AG20443 (cell line): Measurements from ENCODE around the gene ARL13B.
"Not testable (repeated sequence)": the region's sequence is repeated elsewhere in the genome, so short reads cannot be mapped to it uniquely, and the experiment has no call there.

Experiments
- DNase-seq: peaks from one replicate; pipeline ENCODE4 v3.0.0; 2012; ENCODE audit warnings: low spot score, mixed read lengths

ARL13B gene

DNA sequence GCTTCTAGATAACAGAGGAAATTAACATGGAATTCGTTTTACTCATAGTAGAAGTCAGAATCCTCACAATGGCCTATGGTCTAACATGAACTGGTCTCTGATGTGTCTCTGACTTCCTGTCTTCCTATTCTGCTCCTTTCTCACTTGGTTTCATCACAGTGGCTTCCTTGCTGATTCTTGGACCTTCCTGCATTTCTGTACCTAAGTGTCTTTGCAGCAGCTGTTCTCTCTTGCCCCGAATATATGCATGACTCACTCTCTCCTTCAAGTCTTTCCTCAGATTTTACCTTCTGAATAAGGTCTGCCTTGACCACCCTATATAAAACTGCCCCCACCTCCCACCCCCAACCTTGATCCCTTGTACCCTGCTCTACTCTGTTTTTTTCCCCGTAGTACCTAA, 14.1 kb downstream of the ARL13B start:
- no peak for DNase-seq

DNA sequence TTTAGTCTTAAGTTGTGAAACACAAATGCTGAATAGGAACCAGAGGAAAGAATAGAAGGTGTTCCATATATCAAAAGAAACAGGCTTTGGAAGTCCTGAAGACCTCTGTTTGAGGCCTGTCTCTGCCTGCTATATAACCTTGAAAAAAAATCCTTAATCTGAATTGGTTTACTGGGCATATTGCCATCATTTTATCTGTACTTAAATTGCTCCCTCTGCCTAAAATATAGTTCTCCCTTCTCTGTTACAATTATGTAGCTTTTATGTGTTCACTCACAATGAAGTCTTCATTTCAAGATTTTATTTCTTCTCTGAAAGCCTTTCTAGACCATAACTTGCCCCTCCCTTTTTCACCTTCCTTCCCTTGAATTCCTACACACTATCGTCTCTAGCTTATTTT, 21.2 kb downstream of the ARL13B start:
- DNase-seq: no peak

DNA sequence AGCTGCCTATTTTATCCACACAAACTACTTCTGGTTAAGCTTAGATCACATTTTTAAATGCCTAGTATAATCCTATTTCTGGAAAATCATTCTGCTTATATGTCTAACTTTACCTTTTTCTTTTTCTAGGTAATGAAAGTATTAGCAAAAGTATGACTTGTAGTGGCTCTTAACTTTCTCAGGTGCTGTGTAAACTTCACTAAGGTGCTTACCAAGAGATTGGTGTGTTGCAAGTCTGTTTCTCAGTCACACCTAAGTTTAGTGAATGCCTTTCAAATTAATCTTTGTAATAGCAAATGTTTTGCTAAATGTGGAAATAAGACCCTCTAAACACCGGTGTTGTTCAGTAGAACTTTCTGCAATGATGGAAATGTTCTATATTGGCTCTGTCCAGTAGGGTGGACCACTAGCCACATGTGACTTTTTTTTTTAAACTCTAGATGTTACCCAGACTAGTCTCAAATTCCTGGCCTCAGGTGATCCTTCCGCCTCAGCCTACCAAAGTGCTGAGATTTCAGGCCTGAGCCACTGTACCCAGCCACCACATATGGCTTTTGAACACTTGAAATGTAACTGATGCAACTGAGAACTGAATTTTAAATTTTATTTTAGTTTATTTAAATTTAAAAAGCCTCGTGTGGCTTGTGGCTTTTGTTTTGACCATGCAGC, 22.0 kb downstream of the ARL13B start:
- no peak for DNase-seq

DNA sequence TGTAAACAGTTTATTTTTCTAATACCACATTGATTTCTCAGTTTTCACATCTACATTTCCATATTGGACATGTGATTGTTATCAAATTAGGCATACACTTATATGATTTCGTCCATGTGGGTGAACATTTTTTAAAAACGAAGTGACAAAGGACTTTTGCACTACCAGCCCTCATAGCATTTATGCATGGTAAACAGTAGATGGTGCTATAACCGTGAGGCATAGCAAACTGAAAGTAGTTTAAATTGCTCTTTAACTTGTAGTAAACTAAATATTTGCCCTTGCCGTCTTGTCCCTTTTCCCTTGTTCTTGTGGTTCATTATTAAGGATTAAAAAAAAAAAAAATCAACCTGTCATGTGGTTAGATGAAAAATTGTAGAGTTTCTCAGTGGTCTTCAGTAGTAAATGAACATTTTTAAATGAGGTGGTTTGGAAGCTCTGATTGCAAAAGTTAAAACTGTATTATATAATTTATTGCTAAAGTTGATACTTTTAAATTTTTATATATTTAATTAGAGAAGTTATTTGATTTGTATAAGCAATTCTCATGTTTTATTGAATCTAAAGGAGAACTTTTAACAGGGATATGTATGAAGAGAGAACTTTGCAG, 24.5 kb downstream of the ARL13B start:
- DNase-seq: peak; percentile 63

DNA sequence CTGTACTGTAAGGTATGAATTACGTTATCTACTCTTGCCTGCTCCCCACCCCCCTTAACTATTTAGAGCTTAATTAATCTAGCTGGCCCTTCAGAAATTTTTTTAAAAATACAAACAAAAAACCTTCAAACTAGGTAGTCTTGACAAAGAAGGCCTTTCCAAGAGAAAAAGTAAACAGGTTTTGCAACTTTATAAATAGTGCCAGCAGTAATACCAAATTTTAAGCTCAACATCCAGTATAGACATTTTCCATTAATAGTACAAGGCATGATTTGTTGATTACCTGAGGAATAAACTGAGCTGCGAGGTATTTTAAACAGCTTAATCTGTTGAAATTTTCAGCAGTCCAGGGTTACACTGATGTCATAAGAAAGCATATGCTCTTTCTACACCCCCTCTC, 28.3 kb downstream of the ARL13B start:
- DNase-seq: no peak

DNA sequence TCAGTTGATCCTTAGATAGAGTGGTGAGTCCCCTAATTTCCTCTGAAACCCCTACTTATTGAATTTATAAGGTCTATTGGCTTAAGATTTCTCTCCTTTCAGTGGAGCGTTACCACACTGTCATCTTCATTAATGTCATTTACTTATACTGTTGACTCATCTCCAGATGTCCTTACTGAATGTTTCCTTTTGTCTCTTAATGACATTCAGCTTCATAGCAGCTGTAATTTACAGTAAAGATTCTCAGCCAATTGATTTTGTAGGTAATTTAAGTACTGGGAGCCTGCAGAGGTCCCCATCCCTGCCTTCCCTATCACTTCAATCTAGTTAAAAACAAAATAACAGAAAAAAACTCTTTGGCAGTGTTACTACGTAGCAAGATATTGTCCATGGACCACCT, 29.7 kb downstream of the ARL13B start:
- DNase-seq: no peak

DNA sequence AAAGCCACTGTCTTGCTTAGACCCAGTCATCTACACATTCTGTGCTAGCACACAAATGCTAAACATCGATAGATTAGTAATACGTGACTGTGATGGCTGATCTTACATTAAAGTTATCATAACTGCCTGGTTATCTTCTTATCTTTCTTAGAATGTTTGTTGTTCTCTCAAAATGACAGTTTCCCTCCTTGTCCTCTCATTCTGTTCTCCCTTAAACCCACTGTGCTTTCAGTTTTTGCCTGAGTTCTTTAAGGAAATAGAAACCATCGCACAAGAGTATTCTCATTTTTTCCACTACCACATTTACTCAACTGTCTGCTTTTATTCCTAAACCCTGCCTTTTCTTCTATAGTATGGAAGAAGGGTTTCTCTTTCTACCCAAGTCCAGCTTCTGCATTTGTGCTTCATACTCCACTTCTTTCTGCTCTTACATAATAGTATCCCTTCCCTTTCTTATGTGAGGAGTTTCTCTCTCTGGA, 31.3 kb downstream of the ARL13B start:
- DNase-seq: no peak

DNA sequence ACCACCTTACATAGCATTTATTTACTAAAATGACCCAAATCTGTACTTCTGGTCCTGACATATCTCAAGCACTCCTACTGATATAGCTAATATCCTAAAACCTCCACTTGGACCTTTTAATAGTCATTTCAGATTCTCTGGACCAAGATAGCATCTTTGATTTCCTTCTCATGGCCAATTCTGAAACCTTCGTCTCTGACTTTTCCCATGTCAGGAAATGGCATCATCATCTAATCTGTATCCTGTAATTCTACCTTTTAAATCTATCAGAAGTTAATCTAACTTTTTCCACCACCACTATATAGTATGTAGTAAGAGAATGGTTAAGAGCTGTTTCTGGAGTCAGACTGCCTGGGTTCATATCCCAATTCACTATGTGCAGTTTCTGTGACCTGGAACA, 32.2 kb downstream of the ARL13B start:
- DNase-seq: no peak

DNA sequence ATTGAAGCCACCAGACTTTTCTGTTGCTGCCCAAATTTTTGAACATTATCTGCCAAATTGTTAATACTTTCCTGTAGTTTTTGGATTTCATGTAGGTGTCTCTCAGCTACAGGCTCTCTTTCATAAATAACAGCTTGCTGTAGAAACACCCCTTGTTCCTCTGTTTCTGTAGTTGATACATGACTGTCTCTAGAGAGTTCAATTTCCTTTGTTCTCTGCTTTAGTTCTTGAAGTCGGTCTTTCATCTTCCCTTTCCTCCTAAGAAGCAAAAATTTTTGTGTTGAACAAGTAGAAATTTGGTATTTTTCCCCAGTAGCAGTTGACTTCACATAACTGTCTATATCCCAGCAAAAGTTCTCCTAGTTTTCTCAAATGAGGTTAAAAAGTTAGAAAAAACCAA, 35.1 kb downstream of the ARL13B start:
- no peak for DNase-seq

DNA sequence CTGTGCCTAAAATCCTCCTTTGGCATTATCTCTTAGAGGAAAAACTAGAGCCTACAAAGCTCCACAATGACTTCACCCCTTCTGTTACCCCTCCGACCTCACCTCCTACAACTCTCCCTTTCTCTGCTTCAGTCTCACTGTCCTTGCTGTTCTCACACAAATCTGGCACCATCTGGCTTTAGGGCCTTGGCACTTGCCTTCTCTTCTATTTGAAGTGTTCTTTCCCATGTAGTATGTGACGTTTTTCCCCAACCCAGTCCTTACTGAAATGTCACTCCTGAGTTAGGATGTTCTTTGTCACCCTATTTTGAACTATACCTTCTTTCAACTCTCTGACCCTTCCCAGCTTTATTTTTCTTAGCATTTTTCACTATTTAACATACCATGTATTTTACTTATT, 39.7 kb downstream of the ARL13B start:
- DNase-seq: no peak

DNA sequence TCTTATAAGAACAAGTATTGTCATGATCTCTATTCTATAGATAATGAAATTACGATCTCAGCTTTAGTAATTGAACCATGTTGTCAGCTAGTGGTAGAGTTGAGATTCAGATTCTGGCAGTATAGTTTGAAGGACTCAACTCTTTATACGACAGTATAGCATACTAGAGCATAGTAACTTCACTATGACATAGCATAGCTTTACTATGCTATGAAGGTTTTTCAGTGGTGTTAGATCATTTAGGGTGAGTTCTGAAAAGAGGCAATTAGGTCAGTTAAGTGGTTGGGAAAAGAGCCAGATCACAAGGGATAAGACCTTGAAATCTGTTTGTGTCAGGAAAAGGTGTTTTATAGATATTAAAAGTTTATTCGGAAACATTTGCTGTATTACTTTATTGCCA, 40.3 kb downstream of the ARL13B start:
- no peak for DNase-seq

DNA sequence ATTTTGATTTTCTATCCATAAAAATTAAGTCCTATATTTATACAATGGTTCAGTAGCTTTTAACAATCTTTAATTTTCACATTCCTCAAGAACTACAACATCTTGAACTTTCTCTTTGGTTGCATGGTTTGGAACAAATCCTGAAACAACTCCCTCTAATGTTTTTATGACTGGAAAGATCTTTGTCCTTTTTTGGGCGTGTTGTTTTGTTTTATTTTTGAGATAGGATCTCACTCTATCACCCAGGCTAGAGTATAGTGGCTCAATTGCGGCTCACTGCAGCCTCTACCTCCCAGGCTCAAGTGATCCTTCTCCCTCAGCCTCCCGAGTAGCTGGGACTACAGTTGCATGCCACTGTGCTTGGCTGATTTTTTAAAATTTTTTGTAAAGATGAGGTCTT, 44.4 kb downstream of the ARL13B start:
- DNase-seq: peak; percentile 29

DNA sequence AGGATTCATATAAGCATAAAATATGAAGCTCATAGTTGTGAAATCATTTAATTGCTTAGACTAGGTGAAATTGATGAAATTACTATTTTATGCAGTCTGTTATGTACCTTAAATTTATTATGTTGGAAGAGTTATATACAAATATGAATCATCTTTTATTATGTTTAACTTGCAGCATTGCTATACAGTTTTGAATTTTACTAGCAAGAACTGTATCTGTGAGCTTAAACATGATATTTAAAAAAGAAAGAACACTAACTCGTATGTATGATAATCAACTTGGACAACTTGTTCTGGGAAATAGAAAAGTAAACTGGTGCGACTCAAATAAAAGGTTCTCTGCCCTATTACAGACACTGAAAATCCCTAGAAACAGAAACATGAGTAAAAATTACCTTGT, 46.7 kb downstream of the ARL13B start:
- no peak for DNase-seq

DNA sequence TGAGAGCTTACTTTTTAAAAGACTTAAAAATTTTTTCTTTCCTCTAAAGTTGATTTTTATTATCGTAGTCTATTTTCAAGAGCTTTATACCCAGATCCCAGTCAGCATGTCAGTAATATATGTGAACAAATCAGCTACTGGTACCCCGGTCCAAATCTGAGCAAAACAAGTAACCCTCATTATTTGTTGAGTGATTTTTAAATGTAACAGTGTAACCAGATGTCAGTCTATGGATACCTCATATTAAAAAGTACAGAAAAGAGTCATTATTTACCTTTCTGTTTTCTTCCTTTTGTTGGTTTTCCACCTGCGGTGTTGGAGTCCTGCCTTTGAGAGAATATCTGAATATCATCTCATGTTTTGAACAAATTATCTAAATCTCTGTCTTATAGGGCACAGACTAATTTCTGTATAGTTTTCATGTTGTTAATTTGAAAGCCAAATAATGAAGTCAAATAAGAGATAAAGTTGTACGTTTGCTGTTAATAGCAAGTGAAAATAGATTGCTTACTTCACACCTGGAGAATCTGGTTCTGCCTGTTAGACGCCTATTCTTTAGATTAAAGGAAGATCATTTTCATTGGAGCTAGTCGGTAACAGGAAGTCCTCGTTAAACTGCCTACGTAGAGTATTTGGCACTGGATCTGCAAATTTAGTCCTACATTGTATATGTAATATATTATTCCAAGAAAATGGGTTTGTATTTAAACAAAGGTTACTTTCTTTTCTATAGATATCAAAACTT, 48.3 kb downstream of the ARL13B start, which contains the start of gene STX19:
STX19 (minus strand) TSS at position 505 of the 745 bp plus-strand sequence. CDS start 13,328 bp downstream, outside the sequence.
- no peak for DNase-seq

DNA sequence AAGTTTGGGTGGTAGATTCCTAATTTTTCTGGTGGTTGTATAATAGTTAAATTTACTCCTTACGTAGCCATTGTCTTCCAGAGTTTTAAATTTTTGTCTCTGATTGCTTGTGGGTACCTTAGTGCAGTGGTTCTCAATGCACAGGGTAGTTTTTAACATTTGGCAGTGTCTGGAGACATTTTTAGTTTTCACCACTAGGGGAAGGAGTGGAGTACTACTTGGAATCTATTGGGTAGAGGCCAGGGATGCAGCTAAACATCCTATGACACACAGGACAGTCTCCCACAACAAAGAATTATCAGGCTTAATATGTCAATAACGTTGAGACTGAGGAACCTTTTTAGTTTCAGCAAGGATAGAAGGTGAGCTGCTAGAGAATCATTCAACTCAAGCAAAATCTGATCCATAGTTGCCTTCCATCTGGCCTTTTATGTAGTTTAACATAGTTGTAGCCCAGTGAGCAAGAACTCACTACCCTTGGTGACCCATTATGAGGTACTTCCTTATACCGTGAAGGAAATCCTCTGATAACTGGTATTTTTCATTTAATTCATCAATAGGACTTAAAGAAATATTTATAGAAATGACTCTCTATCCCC, 57.1 kb downstream of the ARL13B start:
- DNase-seq: peak; percentile 56

DNA sequence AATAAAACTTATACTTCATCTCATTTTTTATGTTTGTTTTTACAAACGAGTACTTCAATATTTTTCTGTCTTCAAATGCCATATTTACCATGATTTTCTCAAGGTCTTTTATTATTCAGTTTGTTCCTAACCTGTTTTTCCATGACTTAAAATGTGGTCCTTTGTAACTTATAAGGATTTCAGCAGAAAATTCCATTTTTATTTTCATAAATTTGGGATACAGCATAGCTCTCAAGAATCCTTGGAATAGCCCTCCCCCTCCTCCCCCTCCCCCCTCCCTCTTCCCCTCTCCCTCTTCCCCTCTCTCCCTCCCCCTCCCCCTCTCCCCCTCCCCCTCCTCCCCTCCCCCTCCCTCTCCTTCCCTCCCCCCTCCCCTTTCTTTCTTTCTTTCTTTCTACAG, 63.3 kb downstream of the ARL13B start:
- no peak for DNase-seq

DNA sequence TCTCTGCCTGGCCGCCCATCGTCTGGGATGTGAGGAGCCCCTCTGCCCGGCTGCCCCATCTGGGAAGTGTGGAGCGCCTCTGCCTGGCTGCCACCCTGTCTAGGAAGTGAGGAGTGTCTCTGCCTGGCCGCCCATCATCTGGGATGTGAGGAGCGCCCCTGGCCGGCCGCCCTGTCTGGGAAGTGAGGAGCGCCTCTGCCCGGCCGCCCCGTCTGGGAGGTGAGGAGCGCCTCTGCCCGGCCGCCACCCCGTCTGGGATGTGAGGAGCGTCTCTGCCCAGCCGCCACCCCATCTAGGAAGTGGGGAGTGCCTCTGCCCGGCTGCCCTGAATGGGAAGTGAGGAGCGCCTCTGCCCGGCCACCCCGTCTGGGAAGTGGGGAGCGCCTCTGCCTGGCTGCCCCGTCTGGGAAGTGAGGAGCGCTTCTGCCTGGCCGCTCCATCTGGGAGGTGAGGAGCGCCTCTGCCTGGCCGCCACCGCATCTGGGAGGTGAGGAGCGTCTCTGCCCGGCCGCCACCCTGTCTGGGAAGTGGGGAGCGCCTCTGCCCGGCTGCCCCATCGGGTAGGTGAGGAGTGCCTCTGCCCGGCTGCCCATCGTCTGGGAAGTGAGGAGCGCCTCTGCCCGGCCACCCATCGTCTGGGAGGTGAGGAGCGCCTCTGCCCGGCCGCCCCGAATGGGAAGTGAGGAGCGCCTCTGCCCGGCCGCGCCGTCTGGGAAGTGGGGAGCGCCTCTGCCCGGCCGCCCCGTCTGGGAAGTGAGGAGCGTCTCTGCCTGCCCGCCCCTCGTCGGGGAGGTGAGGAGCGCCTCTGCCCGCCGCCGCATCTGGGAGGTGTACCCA, 64.4 kb downstream of the ARL13B start:
- DNase-seq: not testable (repeated sequence)

DNA sequence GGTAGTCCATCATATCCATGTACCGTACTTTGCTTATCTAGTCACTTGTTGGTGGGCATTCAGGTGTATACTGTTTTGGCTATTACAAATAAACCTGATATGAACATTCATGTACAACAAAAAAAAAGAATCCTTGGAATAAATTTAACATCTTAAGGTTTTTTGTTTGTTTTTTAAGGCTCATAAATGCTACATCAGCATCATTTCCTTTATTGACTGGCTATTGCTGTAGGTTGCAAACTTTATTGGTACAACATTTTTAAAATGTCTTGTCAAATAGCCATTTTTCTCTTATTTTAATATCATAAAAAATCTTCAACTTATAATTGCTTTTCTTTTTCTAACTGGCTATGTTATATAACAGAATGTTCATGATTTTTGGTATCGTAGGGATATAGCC, 66.6 kb downstream of the ARL13B start:
- DNase-seq: no peak

DNA sequence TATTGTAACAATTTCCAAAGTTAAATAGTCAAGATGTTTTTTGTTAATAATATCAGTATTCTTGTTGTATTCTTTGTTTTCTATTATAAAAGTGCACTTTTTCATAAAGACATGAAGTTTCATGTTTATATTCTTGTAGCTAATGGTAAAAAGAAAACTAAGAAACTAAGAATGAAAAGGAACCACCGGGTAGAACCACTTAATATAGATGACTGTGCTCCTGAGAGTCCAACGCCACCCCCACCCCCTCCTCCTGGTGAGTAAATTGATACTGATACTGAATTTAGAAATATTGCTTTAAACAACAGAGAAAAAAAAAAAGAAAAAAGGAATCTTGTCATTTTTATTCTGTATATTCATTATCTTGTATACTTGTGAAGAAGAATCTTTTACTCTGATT, 69.3 kb downstream of the ARL13B start:
- DNase-seq: no peak

DNA sequence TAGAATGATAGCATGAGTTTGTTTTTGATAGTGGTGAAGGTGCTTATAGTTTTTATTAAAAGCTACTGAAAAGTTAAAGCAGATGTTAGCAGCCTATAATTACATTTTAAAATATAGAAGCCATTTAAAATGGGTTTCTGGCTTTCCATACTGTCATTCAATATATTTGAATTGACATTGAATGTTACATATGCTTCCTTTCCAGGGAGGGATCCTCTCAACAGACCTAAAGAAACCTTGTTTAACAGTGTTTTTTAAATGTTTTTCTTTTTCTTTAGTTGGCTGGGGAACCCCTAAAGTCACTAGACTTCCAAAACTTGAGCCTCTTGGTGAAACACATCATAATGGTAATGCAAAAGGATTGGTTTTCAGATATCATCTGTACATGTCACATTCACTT, 70.6 kb downstream of the ARL13B start:
- no peak for DNase-seq

DNA sequence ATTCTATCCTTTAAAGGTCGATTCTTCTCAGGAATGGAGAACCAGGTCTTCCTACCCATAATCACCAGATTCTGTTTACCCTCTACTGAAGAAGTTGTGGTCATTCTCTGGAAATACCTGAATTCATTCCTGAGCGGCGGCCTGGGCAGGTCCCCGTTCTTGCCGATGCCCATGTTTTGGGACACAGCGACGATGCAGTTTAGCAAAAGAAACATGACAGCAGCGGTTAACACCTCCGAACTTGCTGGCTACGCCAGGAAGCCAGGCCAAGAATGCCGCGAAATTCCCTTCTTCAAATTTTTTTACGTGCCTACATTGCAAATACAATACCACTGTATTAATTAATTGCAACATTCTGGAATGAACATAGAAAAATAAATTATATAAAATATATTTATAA, 81.3 kb downstream of the ARL13B start:
- DNase-seq: no peak
